HepG2 (cell line): Measurements from ENCODE around the gene GPN2. TPM values are rescaled to one million over a fixed set of nuclear protein-coding genes. Genes with fewer than 3 reads are reported as not detected.
A peak's percentile ranks its signal among the peaks of the same experiment; 100 is the strongest.

Experiments used
- ATAD3A ChIP-seq: sonication (generic); formaldehyde crosslinking; IDR thresholded peaks from 2 replicates; pipeline ENCODE4 v1.4.0; 2020; ENCODE audit warnings: missing genetic modification reagents
- PCBP1 ChIP-seq: fragments of 200-400 bp; formaldehyde crosslinking; IDR thresholded peaks from 2 replicates; pipeline ENCODE4 v1.6.1; 2017; ENCODE audit warnings: mild to moderate bottlenecking, low read depth, low read length, borderline replicate concordance
- POLR2AphosphoS5 ChIP-seq: IDR thresholded peaks from 2 replicates; pipeline ENCODE4 v1.6.1; 2012; ENCODE audit warnings: low read depth, low read length
- YY1 ChIP-seq: IDR thresholded peaks from 2 replicates; pipeline ENCODE4 v1.6.1; 2011; ENCODE audit warnings: low read length, low read depth, moderate library complexity, mild to moderate bottlenecking; ENCODE audit not compliant: insufficient read depth, insufficient replicate concordance
- polyA plus RNA-seq, 8 experiments: library from polyadenylated mRNA; depleted of rRNA in 3 of 8; stranded (reverse) in 7 of 8; unstranded in 1 of 8; fragments of >200 nt; fragmentation: Illumina TruSeq in 4 of 8; extraction: Trizol in 4 of 8; gene quantifications; 2 replicates each; pipeline versions ENCODE4 v1.2.1 to v1.2.3, GENCODE V29; 2011 to 2016; ENCODE audit warnings: low read depth in 4 of 8, missing spikeins in 1 of 8, mixed read lengths in 1 of 8; ENCODE audit not compliant: insufficient read depth in 1 of 8
- total RNA-seq, 5 experiments: library from RNA; depleted of rRNA; stranded (reverse); fragments of >200 nt; fragmentation: Illumina TruSeq; extraction: Trizol; gene quantifications; 2 replicates each; pipeline ENCODE4 v1.2.3, GENCODE V29; 2016; ENCODE audit warnings: low read depth in 1 of 5
- TF ChIP-seq, protein P1 (sequence below): sonication (generic); formaldehyde crosslinking; IDR thresholded peaks from one replicate; pipeline ENCODE4 v1.5.1; 2020; ENCODE audit warnings: mild to moderate bottlenecking, missing genetic modification reagents; ENCODE audit errors: not compliant biosample characterization
- TF ChIP-seq, protein P2 (sequence below): sonication (generic); formaldehyde crosslinking; IDR thresholded peaks from 2 replicates; pipeline ENCODE4; 2020; ENCODE audit warnings: missing genetic modification reagents, mild to moderate bottlenecking, borderline replicate concordance
- TF ChIP-seq, protein P3 (sequence below): IDR thresholded peaks from 2 replicates; pipeline ENCODE4 v1.6.1; 2012; ENCODE audit warnings: low read depth, low read length, improper control_type of control experiment
- TF ChIP-seq, protein P4 (sequence below): sonication (generic); formaldehyde crosslinking; conservative IDR thresholded peaks from 2 replicates; pipeline ENCODE4 v1.4.0; 2020; ENCODE audit warnings: mild to moderate bottlenecking, missing genetic modification reagents, moderate library complexity

Gene GPN2
- total and polyA plus RNA-seq, 2 of the 13 experiments (the other 11 are each of a cell fraction or from before 2014, with no cell fraction given): 19.3 to 38.9 TPM

DNA sequence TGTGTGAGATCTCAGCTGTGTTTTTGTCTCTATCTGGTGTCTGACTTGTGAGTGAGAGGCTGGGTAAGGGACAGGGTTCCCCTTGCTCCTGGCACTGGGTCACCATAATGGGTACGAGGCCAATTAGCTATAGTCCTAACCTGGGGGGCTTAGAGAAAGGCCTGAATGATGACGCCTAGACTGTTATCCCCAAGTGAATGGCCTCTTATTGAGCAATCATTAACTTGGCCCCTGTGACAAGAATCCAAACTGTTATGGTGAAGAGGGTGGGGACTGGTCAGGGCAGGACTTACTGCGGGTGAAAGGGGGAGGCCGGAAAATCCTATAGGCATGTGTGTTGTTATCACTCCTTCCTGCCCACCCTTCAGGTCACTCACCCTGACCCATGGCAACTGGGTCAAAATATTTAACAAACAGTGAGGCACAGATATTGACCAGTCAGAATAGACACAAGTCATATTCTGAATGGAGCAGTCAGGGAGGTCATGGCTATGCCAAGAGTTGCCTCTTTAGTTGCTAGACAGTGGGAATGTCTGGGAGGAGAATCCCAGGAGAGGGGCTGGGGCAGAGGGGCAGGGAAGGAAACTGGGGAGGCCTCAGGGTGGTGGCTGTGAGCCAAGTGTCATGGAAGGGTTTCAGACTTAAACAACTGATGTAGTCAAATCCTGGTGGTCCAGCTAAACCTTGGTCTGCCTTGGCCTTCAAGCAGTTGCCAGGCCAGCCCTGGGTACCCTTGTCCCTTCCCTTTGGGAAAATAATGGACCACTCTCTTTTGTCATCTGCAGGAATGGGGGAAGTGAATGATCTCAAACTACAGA, 20.5 kb upstream of the GPN2 start (continued):
- TF ChIP-seq, protein P1, sequence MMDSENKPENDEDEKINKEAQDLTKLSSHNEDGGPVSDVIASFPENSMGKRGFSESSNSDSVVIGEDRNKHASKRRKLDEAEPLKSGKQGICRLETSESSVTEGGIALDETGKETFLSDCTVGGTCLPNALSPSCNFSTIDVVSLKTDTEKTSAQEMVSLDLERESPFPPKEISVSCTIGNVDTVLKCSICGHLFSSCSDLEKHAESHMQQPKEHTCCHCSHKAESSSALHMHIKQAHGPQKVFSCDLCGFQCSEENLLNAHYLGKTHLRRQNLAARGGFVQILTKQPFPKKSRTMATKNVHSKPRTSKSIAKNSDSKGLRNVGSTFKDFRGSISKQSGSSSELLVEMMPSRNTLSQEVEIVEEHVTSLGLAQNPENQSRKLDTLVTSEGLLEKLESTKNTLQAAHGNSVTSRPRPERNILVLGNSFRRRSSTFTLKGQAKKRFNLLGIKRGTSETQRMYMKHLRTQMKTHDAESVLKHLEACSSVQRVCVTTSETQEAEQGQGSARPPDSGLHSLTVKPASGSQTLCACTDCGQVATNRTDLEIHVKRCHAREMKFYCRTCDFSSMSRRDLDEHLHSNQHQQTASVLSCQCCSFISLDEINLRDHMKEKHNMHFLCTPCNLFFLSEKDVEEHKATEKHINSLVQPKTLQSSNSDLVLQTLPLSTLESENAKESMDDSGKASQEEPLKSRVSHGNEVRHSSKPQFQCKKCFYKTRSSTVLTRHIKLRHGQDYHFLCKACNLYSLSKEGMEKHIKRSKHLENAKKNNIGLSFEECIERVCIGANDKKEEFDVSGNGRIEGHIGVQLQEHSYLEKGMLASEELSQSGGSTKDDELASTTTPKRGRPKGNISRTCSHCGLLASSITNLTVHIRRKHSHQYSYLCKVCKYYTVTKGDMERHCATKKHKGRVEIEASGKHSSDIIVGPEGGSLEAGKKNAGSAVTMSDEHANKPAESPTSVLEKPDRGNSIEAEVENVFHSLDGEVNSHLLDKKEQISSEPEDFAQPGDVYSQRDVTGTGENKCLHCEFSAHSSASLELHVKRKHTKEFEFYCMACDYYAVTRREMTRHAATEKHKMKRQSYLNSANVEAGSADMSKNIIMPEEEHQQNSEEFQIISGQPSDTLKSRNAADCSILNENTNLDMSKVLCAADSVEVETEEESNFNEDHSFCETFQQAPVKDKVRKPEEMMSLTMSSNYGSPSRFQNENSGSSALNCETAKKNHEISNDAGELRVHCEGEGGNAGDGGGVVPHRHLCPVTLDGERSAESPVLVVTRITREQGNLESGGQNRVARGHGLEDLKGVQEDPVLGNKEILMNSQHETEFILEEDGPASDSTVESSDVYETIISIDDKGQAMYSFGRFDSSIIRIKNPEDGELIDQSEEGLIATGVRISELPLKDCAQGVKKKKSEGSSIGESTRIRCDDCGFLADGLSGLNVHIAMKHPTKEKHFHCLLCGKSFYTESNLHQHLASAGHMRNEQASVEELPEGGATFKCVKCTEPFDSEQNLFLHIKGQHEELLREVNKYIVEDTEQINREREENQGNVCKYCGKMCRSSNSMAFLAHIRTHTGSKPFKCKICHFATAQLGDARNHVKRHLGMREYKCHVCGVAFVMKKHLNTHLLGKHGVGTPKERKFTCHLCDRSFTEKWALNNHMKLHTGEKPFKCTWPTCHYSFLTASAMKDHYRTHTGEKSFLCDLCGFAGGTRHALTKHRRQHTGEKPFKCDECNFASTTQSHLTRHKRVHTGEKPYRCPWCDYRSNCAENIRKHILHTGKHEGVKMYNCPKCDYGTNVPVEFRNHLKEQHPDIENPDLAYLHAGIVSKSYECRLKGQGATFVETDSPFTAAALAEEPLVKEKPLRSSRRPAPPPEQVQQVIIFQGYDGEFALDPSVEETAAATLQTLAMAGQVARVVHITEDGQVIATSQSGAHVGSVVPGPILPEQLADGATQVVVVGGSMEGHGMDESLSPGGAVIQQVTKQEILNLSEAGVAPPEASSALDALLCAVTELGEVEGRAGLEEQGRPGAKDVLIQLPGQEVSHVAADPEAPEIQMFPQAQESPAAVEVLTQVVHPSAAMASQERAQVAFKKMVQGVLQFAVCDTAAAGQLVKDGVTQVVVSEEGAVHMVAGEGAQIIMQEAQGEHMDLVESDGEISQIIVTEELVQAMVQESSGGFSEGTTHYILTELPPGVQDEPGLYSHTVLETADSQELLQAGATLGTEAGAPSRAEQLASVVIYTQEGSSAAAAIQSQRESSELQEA (CRISPR knock-in tag): no peak
- TF ChIP-seq POLR2AphosphoS5 (peak; percentile 47), ATAD3A (CRISPR knock-in tag) (no peak), PCBP1 (no peak), YY1 (peak; percentile 29)
- TF ChIP-seq, protein P2, sequence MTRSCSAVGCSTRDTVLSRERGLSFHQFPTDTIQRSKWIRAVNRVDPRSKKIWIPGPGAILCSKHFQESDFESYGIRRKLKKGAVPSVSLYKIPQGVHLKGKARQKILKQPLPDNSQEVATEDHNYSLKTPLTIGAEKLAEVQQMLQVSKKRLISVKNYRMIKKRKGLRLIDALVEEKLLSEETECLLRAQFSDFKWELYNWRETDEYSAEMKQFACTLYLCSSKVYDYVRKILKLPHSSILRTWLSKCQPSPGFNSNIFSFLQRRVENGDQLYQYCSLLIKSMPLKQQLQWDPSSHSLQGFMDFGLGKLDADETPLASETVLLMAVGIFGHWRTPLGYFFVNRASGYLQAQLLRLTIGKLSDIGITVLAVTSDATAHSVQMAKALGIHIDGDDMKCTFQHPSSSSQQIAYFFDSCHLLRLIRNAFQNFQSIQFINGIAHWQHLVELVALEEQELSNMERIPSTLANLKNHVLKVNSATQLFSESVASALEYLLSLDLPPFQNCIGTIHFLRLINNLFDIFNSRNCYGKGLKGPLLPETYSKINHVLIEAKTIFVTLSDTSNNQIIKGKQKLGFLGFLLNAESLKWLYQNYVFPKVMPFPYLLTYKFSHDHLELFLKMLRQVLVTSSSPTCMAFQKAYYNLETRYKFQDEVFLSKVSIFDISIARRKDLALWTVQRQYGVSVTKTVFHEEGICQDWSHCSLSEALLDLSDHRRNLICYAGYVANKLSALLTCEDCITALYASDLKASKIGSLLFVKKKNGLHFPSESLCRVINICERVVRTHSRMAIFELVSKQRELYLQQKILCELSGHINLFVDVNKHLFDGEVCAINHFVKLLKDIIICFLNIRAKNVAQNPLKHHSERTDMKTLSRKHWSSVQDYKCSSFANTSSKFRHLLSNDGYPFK (CRISPR knock-in tag): 0 out of 2 replicates have a peak, but pooled peaks have one; percentile 48
- TF ChIP-seq, protein P3, sequence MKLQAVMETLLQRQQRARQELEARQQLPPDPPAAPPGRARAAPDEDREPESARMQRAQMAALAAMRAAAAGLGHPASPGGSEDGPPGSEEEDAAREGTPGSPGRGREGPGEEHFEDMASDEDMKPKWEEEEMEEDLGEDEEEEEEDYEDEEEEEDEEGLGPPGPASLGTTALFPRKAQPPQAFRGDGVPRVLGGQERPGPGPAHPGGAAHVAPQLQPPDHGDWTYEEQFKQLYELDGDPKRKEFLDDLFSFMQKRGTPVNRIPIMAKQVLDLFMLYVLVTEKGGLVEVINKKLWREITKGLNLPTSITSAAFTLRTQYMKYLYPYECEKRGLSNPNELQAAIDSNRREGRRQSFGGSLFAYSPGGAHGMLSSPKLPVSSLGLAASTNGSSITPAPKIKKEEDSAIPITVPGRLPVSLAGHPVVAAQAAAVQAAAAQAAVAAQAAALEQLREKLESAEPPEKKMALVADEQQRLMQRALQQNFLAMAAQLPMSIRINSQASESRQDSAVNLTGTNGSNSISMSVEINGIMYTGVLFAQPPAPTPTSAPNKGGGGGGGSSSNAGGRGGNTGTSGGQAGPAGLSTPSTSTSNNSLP: peak; percentile 72
- TF ChIP-seq, protein P4, sequence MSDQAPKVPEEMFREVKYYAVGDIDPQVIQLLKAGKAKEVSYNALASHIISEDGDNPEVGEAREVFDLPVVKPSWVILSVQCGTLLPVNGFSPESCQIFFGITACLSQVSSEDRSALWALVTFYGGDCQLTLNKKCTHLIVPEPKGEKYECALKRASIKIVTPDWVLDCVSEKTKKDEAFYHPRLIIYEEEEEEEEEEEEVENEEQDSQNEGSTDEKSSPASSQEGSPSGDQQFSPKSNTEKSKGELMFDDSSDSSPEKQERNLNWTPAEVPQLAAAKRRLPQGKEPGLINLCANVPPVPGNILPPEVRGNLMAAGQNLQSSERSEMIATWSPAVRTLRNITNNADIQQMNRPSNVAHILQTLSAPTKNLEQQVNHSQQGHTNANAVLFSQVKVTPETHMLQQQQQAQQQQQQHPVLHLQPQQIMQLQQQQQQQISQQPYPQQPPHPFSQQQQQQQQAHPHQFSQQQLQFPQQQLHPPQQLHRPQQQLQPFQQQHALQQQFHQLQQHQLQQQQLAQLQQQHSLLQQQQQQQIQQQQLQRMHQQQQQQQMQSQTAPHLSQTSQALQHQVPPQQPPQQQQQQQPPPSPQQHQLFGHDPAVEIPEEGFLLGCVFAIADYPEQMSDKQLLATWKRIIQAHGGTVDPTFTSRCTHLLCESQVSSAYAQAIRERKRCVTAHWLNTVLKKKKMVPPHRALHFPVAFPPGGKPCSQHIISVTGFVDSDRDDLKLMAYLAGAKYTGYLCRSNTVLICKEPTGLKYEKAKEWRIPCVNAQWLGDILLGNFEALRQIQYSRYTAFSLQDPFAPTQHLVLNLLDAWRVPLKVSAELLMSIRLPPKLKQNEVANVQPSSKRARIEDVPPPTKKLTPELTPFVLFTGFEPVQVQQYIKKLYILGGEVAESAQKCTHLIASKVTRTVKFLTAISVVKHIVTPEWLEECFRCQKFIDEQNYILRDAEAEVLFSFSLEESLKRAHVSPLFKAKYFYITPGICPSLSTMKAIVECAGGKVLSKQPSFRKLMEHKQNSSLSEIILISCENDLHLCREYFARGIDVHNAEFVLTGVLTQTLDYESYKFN: peak; percentile 96
